ENCODE data around the gene LRRC74A.

- TF ChIP-seq CTCF (IDR thresholded peaks at IDR 0.05) (no peak), ZFX (IDR thresholded peaks at IDR 0.05; ENCODE audit: borderline replicate concordance) (no peak)
Observed at GRCh38 chr14:76880449-76880848, 54.2 kb downstream of the LRRC74A start.

Measured in 22Rv1 (cell line).